Stimulated activated memory B cell treated with anti-CD40 and anti-IgM and Interleukin-4, amounts not matched to agents 10 μg/mL and 1 μg/mL and 100 μg/mL, for 72 hours (primary cell): Measurements from ENCODE around the gene GLRA3.
A peak's percentile ranks its signal among the peaks of the same experiment; 100 is the strongest.

Experiments
- ATAC-seq: fragments of 150-1000 bp; cut with Tn5 transposase; 2 replicates; pipeline ENCODE4 v1.10.0; 2021
- H3K27ac Mint-ChIP-seq: one replicate; pipeline ENCODE4 v1.8.0; 2022; ENCODE audit warnings: mild to moderate bottlenecking, mixed read lengths
- H3K27me3 Mint-ChIP-seq: one replicate; pipeline ENCODE4 v1.8.0; 2022; ENCODE audit warnings: mixed read lengths
- H3K36me3 Mint-ChIP-seq: one replicate; pipeline ENCODE4 v1.8.0; 2022; ENCODE audit warnings: mixed read lengths
- H3K4me1 Mint-ChIP-seq: one replicate; pipeline ENCODE4 v1.8.0; 2022; ENCODE audit warnings: mixed read lengths
- H3K4me3 Mint-ChIP-seq: one replicate; pipeline ENCODE4 v1.8.0; 2022; ENCODE audit warnings: mild to moderate bottlenecking, moderate library complexity, mixed read lengths
- H3K9me3 Mint-ChIP-seq: one replicate; pipeline ENCODE4 v1.8.0; 2022; ENCODE audit warnings: mixed read lengths

GLRA3 gene

DNA sequence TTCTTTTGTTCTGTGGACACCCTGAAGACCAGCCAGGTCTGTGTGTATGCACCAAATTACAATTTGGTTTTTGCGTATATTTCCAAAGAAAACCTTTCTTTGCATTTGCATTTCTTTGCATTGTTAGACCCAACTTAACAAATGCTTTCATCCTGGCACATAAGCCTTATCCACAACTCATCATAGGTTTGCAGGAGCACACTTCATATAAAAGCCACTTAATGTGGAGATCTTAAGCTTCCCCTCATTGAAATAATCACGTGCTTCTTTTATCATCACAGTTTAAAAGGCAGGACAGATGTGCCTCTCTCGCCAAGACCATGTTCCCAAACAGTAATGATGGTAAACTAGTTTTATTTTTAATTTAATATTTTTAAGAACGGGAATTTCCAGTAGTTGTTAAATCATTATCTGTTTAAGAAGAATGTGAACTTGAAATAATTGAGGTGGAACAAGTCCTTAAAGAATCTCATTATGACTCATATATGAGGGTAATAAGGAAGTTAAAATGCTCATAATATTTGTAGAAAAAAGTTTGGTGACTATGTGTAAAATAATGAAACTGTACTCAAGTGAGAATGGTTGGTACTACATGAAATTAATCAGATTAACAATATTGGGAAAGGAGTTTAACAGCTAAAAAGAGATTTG is 65.5 kb downstream of the GLRA3 start:
- no peaks in the 10 kb centered on the region for H3K27me3 Mint-ChIP-seq
- ATAC-seq: peak; percentile 50
- no peaks in the 10 kb centered on the region for H3K36me3 Mint-ChIP-seq
- H3K4me3 Mint-ChIP-seq: no peak overlapping the region
- H3K9me3 Mint-ChIP-seq: no peaks in the 10 kb centered on the region
- no peak overlapping the region for H3K27ac Mint-ChIP-seq
- H3K4me1 Mint-ChIP-seq: peaks cover 11% of the 10 kb centered on the region

DNA sequence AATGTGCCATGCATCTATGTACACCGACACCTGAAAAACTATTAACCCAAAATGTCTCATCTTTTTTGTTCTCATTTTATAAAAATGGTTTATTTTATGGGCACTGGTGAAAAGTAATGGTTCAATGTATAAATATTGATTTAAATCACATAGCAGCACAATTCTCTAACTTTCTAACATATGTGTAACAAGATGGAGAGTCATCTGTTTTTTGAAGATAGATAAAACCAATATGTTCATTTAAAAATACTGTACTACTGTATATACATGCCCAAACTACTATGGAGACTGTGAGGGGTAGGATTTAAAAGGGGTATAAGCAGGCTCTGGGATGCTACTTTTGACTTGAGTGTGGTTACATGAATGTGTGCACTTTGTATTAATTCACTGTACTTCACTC is 67.6 kb downstream of the GLRA3 start:
- ATAC-seq: no peak
- H3K36me3 Mint-ChIP-seq: no peaks in the 10 kb centered on the region
- H3K9me3 Mint-ChIP-seq: no peaks in the 10 kb centered on the region
- H3K4me1 Mint-ChIP-seq: peaks cover 11% of the 10 kb centered on the region
- no peaks in the 10 kb centered on the region for H3K27me3 Mint-ChIP-seq
- no peak overlapping the region for H3K27ac Mint-ChIP-seq
- no peak overlapping the region for H3K4me3 Mint-ChIP-seq

DNA sequence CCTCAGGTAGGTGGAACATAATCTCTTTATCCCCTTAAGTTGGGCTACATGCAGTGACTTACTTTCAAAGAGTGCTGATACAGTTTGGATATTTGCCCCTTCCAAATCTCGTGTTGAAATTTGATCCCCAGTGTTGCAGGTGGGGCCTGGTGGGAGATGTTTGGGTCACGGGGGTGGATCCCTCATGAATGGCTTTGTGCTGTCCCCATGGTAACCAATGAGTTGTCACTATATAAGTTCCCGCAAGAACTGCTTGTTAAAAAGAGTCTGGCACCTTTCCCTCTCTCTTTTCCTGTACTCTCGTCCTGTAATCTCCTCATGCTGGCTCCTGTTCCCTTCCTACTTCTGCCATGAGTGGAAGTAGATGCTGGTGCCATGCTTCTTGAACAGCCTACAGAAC is 71.3 kb downstream of the GLRA3 start:
- Mint-ChIP-seq H3K4me1 (no peaks in the 10 kb centered on the region), H3K27me3 (no peaks in the 10 kb centered on the region), H3K27ac (no peak overlapping the region), H3K36me3 (no peaks in the 10 kb centered on the region), H3K9me3 (no peaks in the 10 kb centered on the region), H3K4me3 (no peak overlapping the region)
- ATAC-seq: no peak

DNA sequence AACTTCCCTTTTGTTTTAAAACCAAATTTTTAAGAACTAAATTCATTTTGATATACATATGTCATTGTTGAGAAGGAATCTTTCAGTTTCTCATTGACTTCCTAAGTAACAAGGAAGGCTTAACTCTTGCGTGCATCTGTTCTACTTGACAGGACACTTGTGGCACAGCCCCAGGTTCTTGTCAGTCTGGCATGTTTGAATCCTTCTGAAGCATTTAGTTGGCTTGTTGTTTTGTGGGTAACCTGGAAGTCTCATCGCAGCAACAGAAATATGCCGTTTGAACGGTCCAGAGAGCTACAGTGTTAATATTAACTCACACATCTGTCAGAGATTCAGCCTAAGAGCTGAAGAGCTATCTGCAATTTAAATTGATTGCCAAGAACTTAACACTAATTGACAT is 76.0 kb downstream of the GLRA3 start:
- no peak for ATAC-seq
- no peak overlapping the region for H3K27ac Mint-ChIP-seq
- no peak overlapping the region for H3K4me3 Mint-ChIP-seq
- no peaks in the 10 kb centered on the region for H3K27me3 Mint-ChIP-seq
- no peaks in the 10 kb centered on the region for H3K9me3 Mint-ChIP-seq
- H3K36me3 Mint-ChIP-seq: no peaks in the 10 kb centered on the region
- no peaks in the 10 kb centered on the region for H3K4me1 Mint-ChIP-seq

DNA sequence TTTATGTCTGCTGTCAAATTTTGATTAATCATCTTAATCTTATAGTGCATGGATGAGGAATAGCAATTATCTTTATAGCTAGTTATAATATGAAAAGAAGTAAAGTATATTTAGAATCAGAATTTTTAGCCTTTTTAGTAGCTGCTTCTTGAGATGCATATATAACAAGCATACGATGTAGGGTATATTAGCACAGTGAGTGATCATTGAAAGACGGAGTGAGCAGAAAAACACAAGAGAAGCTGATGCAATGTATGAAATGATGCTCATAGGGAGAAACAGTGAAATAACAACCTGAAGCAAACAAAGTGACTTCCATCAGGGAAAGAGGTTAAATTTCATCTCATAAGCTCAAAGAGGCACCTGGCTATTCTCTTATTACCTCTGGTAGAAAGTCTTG is 77.0 kb downstream of the GLRA3 start:
- Mint-ChIP-seq H3K9me3 (no peaks in the 10 kb centered on the region), H3K27ac (no peak overlapping the region), H3K27me3 (no peaks in the 10 kb centered on the region), H3K4me1 (no peaks in the 10 kb centered on the region), H3K36me3 (no peaks in the 10 kb centered on the region), H3K4me3 (no peak overlapping the region)
- no peak for ATAC-seq

DNA sequence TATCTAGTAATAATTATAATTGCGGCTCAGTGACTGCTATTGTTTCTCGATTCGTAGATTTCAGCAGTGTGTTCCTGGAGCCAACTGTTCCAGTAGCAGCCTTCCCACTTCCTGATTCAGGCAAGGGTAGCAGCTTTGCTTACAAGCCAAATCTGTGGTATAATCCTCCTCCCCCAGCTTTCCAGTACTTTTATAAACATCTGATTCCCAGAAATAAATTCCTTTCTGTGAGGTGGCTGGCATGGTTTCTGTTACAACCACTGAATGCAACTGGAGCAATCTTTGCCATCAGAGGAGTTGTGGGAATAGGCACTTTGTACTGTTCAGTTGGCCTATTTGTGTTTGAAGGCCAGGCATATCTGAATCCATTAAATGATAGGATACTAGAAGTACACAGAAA is 80.0 kb downstream of the GLRA3 start:
- Mint-ChIP-seq H3K9me3 (peaks cover 6% of the 10 kb centered on the region), H3K27me3 (no peaks in the 10 kb centered on the region), H3K36me3 (no peaks in the 10 kb centered on the region), H3K27ac (no peak overlapping the region), H3K4me1 (no peaks in the 10 kb centered on the region), H3K4me3 (no peak overlapping the region)
- ATAC-seq: no peak

DNA sequence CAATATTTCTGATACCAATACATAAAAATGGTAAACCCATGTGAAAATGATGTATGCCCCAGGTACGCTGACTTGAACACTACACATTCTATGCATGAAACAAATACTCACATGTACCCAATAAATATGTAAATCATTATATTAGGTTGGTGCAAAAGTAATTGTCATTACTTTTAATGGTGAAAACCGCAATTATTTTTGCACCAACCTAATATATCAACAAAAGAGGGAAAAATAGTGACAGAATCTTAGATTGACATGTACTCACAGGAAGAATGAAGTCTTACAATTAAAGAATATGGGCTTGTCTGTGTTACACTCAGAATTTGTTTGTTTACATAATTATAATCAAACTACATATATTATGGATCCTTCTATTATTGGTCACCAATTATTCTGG is 82.3 kb downstream of the GLRA3 start:
- Mint-ChIP-seq H3K27me3 (no peaks in the 10 kb centered on the region), H3K27ac (no peak overlapping the region), H3K4me1 (no peaks in the 10 kb centered on the region), H3K36me3 (no peaks in the 10 kb centered on the region), H3K9me3 (peaks cover 6% of the 10 kb centered on the region), H3K4me3 (no peak overlapping the region)
- no peak for ATAC-seq

DNA sequence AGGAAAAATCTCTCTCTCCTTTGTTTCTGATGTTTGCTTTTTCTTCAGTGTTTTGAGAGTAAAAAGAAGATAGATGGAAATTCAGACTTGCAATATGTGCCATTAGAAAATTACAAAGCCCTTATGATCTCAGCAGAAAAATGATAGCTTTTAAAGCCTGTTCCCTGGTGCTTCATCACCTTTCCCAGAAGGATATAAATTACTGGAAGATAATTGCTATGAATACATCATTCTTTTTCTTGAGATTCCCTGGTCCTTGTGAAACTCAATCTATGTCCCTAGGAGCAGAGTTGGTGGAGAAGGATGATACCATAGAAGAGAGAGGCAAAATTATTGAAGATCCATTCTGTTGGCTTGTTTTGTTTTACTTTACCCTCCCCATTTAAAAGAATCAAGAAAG is 86.5 kb downstream of the GLRA3 start:
- Mint-ChIP-seq H3K4me3 (no peak overlapping the region), H3K27me3 (no peaks in the 10 kb centered on the region), H3K36me3 (no peaks in the 10 kb centered on the region), H3K9me3 (peaks cover 6% of the 10 kb centered on the region), H3K27ac (no peak overlapping the region), H3K4me1 (no peaks in the 10 kb centered on the region)
- ATAC-seq: no peak

DNA sequence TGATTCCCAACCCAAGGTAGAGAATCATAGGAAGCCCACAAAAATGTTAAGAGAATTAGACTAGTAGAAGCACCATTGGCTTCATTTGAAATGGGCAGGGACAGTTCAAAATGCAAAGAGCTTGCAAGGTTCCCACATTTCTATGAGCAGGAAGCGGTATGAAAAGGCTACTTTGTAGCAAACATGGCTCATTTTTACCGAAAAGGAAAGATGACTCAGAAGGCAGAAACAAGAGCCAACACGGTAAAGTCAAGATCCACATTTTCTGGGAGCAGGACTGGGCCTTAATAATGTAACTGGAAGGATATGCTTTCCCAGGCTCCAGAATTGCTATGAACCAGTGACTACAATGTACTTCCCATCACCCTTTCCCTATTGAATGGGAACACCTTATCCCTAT is 89.5 kb downstream of the GLRA3 start:
- H3K4me1 Mint-ChIP-seq: no peaks in the 10 kb centered on the region
- no peak overlapping the region for H3K27ac Mint-ChIP-seq
- H3K27me3 Mint-ChIP-seq: no peaks in the 10 kb centered on the region
- H3K4me3 Mint-ChIP-seq: no peak overlapping the region
- no peak for ATAC-seq
- no peaks in the 10 kb centered on the region for H3K36me3 Mint-ChIP-seq
- peaks cover 3% of the 10 kb centered on the region for H3K9me3 Mint-ChIP-seq

DNA sequence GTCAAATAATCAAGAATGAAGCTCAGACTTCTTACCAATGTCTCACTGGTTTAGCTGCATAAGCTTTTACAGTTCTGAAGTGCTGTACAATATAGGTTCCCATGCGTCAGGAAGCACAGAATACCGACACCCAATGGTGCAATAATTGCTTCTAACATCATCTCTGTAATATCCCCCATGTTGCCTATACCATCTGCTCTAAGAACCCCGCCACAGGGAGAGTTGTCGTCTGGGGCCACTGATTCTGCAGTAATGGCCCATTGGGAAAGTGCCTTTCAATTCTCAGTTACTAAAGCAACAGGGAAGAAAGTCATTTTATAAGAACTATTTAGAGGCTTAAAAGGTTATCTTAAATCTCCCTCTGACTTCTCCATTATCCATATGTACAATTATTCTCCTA is 94.9 kb downstream of the GLRA3 start:
- Mint-ChIP-seq H3K27me3 (no peaks in the 10 kb centered on the region), H3K4me1 (no peaks in the 10 kb centered on the region), H3K27ac (no peak overlapping the region), H3K36me3 (no peaks in the 10 kb centered on the region), H3K9me3 (no peaks in the 10 kb centered on the region), H3K4me3 (no peak overlapping the region)
- ATAC-seq: no peak

DNA sequence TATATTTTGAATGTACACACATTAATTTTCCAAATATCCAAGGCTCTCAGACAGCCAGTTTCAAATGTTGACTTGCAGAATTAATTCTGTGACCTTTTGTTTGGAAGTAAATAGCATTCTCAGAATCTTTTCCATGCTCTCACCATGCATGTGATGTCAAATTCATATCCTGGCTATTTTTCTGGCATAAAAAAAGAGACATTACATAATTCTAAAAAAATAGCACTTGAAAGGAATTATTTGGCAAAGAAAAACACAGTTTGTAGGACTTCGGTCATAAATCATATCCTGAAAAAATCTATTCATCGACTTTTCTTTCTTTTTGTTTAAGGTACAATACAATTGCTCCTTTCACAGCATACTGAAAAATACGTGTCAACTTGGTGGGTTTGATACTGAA is 111.2 kb downstream of the GLRA3 start:
- no peaks in the 10 kb centered on the region for H3K4me1 Mint-ChIP-seq
- no peaks in the 10 kb centered on the region for H3K9me3 Mint-ChIP-seq
- no peak for ATAC-seq
- H3K27me3 Mint-ChIP-seq: no peaks in the 10 kb centered on the region
- H3K4me3 Mint-ChIP-seq: no peak overlapping the region
- no peak overlapping the region for H3K27ac Mint-ChIP-seq
- no peaks in the 10 kb centered on the region for H3K36me3 Mint-ChIP-seq

DNA sequence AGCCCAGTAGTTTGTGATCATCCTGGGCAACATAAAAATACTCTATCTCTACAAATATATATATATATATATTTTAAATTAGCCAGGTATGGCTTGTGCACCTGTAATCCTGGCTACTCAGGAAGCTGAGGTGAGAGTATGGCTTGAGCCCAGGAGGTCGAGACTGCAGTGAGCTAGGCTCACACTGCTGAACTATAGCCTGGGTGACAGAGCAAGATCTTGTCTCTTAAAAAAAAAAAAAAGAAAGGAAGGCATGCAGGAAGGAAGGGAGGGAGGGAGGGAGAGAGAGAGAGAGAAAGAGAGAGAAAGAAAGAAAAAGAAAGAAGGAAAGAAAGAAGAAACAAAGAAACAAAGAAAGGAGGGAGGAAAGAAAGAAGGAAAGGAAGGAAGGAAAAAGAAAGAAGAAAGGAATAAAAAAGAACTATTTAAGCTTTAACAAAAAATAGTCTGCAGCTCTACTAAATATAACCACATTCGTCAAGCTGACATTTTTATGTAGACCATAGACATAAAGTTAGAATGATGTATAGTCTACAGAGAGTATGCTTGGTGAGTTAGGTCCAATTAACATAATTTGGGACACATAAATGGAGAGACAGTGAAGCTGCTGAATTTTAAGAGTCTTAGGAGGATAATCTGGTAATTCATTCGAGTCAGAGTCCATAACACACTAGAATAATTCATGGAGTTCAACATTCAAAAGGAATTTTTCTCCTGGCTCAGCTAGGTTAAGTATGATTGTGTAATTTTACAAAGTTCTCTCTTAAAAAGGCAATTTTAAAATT is 111.9 kb downstream of the GLRA3 start:
- Mint-ChIP-seq H3K9me3 (no peaks in the 10 kb centered on the region), H3K27ac (no peak overlapping the region), H3K4me1 (no peaks in the 10 kb centered on the region), H3K27me3 (no peaks in the 10 kb centered on the region), H3K36me3 (no peaks in the 10 kb centered on the region), H3K4me3 (no peak overlapping the region)
- ATAC-seq: no peak

DNA sequence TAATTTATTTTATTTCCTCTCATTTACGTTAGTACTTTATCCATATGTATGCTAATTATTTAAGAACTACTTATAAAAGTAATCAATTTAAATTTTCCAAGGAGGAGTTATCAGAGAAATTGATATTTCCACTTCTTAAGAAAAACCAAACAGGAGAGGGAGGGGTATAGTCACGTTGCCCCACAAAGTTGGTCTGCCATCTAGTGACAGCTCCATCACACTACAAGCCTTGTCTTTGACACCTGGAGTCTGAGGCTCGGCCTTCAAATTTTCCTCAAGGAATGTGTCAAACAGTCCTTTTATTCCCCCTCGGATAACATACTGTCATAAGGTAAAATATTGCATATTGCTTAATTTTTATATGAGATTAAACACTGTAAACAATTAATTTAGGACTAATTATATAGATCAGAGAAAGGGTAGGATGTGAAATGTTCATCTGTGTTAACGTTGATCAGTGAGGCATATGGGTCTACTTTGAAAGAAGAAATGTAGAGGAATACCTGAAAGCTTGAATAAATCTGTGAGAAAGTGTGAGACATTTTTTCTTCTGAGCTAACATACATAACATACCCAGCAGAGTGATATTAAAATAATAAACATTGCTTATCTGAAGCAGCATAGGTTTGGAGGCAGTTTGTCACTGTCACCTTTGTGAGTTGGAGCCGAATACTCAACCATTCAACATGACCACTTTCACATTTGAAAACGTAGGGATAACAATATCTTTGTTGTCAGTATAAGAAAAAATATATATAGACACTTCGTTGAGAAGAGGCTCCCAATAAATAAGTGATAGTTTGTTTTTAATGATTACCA is 114.4 kb downstream of the GLRA3 start:
- ATAC-seq: no peak
- Mint-ChIP-seq H3K27ac (no peak overlapping the region), H3K36me3 (no peaks in the 10 kb centered on the region), H3K4me3 (no peak overlapping the region), H3K4me1 (no peaks in the 10 kb centered on the region), H3K9me3 (no peaks in the 10 kb centered on the region), H3K27me3 (no peaks in the 10 kb centered on the region)

DNA sequence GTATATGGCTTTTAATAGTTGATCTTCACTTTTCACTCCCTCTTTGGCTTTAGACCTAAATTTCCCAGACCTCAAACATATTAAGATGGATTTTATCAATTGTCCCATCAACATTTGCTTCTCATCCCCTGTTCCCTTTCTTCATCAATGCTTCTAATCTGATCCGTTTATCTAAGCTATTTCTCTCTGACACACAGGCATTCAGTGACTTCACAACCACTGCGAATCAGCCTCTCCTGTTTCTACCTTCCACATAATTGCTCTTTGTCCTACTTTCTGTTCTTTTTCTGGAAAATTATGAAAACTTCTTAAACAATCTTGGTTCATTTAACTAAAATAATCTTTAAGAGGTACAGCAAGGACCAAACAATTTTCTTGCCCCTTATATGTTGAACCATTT is 115.2 kb downstream of the GLRA3 start:
- Mint-ChIP-seq H3K27ac (no peak overlapping the region), H3K27me3 (no peaks in the 10 kb centered on the region), H3K4me3 (no peak overlapping the region), H3K9me3 (no peaks in the 10 kb centered on the region), H3K36me3 (no peaks in the 10 kb centered on the region), H3K4me1 (no peaks in the 10 kb centered on the region)
- no peak for ATAC-seq

DNA sequence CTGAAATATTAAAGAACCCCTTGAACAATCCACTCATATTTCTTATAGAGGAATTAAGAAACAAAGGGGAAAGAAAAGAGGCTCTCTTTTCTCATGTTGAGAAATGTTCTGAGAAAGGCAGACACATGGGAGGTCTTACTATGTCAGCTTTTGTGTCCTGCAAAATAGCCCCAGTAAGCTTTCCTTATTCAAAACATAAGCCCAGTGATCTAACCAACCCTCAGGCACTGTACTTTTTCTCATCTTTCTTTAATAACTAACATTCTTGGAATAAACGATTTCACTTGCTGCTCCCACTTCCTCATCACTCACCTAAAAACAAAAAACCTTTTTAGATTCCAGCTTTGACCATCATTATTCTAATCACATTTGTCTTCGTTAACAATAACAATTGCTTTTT is 115.9 kb downstream of the GLRA3 start:
- H3K4me3 Mint-ChIP-seq: no peak overlapping the region
- no peaks in the 10 kb centered on the region for H3K27me3 Mint-ChIP-seq
- H3K4me1 Mint-ChIP-seq: no peaks in the 10 kb centered on the region
- H3K9me3 Mint-ChIP-seq: no peaks in the 10 kb centered on the region
- no peaks in the 10 kb centered on the region for H3K36me3 Mint-ChIP-seq
- no peak for ATAC-seq
- no peak overlapping the region for H3K27ac Mint-ChIP-seq

DNA sequence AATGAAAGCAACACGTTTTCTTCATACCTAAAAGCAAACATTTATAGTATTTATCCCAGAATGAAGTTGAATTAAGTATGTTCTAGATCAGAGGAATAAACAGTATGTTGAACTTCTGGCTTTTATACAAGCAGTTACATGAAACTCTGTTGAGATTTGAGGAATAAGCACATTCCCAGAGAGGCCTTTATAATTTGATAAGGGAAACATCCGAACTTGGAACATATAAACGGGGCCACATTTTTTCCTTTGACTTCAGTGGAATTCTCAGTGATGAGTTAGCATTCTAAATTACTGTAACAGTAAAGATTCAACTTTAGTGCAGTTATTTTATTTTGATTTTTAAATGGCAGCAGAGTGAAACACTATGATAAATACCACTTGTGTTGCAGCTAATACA is 119.5 kb downstream of the GLRA3 start:
- Mint-ChIP-seq H3K4me1 (no peaks in the 10 kb centered on the region), H3K9me3 (peaks cover 2% of the 10 kb centered on the region), H3K4me3 (no peak overlapping the region), H3K36me3 (no peaks in the 10 kb centered on the region), H3K27ac (no peak overlapping the region), H3K27me3 (no peaks in the 10 kb centered on the region)
- no peak for ATAC-seq
